Embryonic facial prominence (tissue), 1 donor: ENCODE measurements around the gene RPL22.

Experiments used
- DNase-seq: peaks from one replicate; pipeline ENCODE4 v3.0.0-alpha.2; 2016; ENCODE audit errors: extremely low spot score

Gene RPL22

DNA sequence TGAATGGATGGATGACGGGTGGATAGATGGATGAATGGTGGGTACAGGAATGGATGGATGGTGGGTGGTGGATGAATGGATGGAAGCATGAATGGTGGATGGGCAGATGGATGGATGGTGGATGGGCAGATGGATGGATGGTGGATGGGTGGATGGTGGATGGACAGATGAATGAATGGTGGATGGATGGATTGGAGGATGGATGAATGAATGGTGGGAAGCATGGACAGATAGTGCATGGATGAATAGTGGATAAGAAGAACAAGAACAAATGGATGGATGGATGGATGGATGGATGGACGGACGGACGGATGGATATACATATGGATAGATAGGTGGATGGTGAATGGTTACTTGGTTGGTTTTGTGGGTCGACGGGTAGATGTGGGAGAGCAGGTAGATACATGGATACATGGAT is 24.0 kb downstream of the RPL22 start:
- no peak for DNase-seq

DNA sequence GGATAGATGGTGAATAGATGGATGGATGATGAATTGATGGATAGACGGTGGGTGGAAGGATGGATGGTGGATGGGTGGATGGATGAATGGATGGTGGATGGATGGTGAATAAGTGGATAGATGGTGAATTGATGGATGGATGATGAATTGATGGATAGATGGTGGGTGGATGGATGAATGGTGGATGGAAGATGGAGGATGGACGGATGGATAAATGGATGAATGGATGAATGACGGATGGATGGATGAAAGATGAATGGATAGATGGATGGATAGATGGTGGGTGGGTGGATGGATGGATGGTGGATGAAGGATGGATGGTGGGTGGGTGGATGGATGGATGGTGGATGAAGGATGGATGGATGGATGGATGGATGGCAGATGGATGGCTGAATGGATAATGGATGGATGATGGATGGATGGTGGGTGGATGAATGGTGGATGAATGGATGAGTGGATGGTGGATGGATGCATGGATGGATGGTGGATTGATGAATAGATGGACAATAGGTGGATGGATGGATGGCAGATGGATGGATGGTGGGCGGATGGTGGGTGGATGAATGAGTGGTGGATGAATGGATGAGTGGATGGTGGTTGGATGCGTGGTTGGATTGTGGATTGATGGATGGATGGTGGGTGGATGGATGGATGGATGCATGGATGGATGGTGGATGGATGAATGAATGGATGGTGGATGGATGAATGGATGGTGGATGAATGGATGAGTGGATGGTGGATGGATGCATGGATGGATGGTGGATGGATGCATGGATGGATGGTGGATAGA is 24.6 kb downstream of the RPL22 start:
- no peak for DNase-seq

DNA sequence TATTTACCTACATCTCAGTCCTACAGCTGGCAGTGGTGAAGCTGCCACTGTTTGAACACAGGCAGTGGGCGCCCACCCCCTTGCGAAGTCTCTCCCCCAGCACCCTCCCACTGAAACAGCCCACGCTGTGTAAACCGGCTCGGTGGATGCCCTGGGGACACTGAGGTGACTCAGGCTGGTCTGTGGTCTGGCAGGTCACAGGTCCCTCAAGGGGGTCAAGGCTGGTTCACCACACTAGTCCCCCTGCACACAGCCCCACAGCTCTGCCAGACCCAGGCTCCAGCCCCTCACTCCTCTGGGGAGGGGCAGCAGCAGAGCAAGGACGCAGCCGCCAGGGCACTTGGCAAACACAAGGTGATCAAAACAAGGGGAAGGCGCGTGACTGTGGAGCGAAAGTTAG is 26.8 kb downstream of the RPL22 start:
- DNase-seq, result no peak

DNA sequence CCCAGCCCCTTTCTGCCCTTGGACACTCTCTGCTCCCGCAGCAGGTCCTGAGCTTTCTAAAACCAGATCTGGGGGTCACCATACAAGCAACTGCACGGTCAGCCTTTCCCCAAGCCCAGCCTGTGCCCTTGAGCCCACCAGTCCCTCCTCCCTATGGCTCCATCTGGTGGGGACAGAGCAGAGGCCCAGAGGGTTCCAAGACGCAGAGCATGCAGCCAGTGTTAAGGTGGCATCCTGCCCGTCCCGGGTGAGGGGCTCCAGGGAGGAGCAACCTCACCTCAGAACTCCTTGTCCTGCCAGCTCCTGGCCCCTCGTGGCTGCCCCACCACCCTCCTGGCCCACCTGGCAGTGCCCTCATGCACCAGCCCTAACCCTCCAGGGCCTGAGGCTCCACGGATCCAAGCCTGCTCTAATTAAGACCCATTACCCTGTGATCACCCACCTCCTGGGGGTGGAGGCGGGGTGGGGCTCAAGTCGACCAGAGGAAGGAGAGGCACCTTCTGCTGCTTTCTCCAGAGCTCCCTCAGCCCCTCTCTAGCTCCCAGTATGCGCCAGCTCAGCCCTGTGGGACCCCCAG is 27.8 kb downstream of the RPL22 start:
- DNase-seq, result no peak

DNA sequence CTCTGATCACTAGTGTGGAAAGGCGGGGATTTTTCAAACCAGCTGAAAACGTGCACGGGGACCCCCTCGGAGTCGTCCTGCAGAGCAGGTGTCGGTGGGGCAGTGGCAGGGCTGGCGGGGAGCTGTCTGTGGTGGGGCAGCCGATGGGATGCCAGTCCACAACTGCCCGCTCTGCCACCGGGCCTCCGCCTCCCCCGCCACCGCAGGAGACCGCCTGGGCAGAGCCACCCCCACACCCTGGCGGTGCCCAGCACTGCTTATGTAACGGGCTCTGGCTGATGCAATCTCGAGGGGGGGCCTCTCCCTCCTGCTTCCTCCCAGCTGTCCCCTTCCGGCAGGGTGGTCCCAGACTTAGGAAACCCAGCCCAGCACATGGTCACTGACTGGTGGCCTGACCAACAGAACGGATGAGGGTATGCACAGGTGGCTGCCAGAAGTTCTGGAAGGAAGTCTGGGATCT is 28.6 kb downstream of the RPL22 start:
- DNase-seq, result no peak

DNA sequence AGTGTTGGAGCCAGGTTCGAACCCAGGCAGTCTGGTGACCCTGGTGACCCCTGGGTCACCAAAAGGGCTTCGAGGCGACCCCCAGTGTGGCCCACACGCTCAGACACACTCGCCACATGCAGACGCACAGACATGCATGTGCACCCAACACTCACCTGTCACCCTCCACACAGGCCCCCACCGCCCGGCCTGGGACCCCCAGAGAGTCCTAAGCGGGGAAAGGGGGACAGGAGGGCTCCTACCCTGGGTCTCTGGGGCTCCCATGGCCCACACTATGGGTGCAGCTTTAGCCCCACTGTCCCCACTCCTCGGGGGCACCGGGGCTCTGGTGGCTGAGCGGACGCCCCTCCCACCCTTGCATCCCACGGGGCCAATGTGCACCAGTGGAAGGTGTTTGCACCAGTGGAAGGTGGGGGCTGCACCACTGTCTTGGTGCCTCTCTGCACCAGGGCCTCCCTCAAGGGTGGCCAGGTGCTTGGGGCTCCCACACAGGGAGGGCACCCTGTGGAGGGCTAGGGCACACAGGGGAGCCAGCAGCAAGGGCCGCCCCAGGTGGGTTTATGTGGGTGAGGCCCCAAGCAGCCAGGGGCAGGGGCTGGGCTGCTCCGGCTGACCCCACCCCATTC is 29.2 kb downstream of the RPL22 start:
- DNase-seq, result no peak

DNA sequence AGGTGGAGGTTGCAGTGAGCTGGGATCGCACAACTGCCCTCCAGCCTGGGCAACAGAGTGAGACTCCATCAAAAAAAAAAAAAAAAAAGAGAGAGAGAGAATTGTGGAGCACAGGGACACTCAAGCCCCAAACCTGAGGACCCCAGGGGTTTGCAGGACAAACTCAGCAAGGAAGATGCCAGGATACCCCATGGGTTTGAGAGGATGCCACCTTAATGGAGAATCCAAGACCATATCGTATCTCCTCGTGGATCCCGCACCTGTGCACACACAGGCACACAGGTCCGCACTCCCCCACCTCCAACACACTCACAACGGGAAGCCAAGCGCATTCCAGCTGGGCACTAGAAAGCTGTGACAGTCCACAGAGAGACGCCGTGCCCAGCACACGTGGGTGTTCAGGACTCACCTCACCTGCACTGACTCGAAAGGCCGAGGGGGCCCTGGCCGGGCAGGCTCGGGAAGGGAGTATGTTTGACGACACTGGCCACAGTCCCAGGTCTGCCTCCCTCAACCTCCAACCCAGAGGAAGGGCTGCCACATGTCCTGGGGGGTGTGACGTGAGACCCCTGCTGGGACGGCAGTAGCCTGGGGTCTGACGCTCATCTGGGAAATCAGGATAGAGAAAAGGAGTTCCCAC is 30.3 kb downstream of the RPL22 start:
- DNase-seq, result no peak

DNA sequence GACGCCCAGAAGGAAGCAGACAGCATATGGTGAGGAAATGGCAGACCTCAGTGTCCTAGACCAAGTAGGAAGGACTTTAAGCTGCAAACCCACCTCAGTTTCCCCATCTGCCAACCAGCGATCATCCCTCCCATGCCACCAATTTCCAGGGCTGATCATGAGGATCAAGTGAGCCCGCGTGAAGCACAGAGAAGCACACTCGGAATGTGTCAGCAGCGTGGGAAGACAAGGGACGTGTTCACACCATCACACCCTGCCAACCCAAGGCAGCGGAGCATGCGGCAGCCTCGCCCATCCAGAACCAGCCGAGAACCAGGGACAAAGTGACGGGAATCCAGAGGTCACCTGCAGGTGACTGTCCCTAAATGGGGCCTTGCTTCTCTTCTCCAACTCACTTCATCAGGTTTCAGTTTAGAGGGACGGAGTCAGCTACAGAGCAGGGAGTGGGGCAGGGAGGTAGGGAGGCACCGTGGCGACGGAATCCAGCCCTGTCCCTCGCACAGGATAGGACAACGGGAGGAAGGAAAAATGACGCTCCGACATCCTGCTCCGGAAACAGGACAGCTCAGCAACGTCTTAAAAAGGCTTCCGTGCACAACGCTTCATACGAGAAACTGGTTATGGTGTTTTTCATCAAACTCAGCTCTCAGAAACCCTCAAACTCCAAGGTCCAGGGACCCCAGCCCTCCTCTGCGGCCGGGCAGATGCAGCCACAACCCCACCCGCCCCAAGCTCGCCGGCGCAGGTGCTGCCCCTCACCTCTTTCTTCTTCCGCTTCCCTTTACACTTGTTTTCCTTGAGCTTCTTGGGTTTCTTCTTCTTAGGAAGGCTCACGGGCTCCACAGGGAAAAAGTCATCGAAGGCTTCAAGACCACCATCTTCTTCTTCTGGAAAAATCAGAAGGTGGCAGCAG is 31.7 kb downstream of the RPL22 start:
- DNase-seq, result no peak

DNA sequence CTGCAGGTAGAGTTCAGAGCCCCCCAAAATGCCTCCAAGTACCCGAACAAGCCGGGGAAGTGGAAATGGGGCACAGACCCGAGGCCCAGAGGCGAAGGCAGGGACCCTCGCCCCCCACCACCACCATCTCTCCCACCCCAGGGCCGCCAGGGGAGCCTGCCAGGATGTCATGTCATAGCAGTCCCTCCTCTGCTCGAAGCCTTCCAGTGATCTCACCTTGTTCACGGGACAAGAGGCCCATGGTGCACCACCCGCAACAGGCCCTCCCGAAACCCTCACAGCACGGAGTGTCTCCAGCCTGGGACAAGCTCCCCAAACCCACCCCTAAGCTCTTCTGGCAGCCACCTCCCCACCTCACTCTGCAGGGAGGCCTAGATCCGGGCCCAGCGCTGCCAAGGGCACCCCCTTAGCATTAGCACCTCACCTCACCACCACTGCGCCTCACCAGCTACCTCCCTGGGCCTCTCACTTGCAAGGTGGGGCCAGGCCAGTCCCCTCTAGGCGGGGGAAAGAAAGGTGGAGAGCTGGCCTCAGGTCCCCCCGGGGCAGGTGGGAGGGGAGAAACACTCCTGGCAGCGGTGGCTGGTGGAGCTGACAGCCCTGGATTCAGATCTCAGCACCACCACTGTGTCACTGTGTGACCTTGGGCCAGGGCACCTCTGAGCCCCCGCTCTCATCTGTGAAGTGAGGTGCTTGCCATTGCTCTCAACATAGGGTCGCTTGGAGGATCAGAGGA is 32.6 kb downstream of the RPL22 start:
- DNase-seq, result no peak

DNA sequence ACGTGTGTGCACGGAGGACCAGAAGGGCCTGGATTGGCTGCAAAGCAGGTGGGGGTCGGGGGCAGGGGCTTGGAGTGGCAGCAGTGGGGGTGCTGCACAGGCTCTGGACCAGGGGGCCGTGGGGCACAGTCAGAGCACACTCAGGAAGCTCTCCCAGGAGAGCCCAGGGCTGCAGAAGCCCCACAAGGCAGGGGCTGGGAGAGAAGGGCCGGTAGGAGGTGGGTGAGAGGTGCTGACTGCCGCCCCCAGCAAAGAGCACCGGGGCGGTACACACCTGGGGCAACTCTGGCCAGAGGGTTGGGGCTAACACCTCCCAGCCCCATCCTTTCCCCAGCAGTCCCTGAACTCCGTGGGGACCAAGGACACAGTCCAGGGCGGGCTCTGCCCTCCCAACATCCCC is 33.2 kb downstream of the RPL22 start:
- DNase-seq, result no peak

DNA sequence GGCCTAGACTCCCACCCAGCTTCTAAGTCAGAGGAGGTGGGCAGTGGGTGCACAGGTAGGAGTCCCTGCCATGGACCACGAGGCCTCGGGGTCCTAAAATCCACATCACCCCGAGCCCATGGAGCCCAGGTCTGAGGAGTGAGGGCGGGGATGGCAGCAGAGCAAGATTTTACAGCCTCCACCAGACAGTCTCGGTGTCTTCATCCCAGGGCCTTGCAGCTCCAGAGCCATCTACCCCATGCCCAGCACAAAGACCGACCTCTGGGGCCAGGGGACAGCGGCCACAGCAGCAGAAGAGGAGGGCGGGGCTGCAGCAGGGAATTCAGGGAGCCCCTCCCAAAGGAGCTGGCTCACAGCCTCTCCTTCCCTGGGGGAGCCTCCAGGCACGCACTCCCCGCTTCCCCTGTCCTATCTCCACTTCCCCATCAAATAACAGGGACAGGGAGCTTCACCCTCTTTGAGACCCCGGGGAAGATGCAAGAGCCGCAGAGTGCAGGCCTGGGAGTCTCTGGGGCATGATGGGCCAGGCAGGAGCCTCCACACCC is 33.9 kb downstream of the RPL22 start:
- DNase-seq, result no peak

DNA sequence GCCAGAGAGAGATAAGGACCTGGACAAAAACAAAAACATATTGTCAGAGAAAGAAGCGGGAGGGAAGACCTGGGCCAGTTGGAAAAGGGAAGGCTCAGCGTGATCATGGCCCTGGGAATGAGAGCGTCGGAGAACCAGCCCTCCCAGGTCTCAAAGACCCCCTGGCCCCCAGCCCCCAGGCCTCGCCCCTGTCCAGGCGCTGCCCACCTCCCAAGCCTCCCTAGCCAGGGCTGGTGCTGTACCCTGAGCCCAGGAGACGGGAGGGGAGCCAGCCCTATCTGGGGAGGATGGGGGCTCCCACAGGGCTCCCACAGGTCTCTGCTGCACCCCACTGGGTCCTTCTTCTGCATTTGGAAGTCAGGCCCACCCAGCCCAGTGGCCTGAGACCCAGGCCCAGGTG is 34.4 kb downstream of the RPL22 start:
- DNase-seq, result no peak

DNA sequence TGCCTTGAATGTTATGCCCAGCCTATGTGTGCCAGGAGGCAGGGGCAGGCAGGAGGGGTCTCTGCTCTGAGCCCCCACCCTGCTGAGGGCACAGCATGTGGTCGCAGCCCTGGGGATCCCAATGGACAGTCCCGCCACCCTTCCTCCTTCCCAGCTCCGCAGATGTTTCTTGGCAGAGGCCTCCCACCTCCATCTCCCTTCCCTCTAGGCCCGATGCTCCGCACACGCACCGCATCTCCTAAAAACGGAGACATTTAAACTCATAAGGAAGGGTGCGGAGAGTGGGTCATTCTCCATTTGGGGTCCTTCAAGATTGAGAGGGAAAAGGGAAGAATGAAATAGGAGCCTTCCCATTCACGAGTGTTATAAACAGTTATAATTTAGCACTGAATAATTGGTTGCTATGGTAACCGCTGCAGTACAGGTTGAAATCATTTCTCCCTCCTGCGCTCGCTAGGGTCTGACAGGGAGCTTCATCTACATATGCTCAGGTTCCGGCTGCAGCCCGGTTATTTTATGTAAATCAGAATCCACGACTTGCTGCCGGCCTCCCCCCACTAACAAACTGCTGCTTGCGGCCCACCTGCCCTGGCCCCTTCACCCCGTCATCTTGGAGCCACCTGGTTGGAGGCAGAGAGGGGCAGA is 35.3 kb downstream of the RPL22 start:
- no peak for DNase-seq

DNA sequence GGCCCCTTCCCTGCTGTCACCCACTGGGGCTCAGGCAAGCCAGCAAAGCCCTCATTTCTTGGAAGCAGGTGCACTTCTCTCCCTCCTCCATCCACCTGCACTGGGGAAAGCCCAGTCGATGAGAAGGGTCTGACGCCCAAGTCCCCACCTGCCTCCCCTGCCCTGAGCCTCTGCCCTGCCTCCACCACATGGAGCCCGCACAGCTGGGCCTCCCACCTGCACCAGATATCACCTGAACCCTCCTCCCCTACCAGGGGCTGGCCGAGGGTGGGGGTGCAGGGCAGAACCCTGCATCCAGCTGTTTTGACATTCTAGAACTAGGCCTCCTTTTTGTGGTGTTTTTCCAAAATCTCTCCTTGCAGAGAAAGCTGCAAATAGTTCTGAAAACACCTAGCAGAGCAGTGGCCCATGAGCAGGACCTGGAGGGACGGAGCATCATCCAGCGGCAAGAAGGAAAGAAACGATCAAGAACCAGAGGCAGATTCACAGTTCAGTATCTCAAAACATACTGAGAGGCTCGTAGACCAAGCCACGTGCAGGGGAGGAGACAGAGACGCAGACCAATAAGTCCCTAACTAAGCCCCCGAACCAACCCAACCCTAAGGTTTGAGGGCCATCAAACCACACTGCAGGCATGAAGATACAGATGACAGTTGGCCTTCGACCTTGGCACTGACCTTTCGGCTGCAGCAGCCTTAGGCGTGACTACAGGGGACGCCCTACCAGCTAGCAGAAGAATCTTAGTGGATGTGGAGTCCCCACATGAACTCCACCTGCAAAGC is 36.0 kb downstream of the RPL22 start:
- DNase-seq, result no peak

DNA sequence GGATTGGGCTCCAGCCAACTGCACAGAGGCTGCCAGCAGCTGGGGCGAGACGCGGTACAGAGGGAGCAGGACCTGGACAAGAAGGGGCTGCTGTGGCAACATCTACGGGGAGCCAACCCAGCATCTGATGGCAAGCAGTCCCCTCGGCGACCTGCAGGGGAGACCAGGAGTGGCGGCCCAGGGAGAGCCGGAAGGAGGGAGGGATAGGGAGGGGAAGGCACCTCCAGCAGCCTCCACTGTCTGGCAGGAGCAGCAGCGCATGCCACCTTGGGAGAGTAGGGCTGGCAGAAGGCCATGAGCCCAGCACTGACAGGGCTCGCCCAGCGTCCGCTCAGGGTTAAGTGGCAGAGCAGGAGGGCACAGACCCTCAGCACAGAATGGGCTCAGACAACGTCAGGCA is 36.6 kb downstream of the RPL22 start:
- DNase-seq, result no peak

DNA sequence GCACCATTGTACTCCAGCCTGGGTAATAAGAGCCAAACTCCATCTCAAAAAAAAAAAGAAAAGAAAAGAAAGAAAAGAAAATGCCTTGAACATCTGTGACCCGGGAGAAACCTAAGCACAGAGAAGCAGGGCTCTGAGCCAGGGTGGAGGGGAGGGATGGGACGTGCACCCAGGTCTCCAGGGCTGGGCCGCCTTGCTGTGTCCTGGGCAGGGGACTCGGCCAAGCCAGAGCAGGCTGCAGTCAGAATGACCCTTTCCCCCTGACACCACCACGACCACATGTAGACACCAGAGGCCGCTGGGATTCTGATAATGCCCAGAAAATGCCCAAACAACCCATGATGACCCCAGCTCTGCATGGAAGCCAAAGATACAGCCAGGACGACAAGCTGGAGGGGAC is 37.1 kb downstream of the RPL22 start:
- DNase-seq, result no peak

DNA sequence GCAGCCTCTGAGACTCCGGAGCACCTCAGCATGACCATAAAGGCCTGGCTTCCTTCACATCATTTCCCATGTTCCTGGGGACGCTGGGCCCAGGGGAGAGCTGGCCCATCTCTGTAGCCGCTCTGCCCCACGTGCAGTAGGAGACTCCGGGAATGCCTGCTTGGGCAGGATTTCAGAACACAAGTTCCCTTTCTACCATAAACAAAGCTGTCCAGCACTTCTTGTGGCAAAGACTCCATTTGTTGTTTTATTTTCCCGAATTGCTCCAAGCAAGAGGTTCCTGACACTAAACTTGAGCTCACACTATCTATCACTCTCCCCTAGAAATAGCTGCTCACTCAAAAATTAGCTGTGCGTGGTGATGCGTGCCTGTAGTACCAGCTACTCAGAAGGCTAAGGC is 41.2 kb downstream of the RPL22 start:
- no peak for DNase-seq

DNA sequence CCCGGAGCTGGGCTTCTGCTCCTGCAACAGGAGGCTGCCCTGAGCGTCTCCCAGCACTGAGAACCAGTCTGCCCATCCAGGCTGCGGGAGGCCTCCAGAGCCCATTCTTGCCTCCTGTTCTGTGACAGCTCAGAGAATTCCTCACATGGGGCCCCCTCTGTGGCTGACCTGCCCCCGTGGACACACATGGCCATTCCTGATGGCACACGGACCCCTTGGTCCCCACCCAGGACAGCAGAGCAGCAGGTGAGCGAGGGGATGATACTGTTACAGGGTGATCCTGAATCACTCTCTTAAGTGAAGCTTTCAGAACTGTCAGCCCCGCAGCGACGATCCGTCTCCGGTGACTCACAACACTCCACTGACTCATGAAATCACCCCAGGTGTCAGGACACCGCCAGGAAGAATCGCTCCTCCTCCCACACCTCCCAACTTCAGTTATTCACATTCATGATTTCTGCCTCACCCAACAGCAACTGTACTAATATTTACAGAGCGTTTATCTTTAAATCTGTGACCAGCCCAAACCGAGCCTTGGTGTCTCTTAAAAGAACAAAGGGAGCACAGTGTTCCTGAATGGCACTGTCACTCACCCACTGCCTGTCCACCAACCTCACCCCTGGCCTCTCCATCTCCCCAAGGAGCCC is 41.7 kb downstream of the RPL22 start:
- DNase-seq, result no peak

DNA sequence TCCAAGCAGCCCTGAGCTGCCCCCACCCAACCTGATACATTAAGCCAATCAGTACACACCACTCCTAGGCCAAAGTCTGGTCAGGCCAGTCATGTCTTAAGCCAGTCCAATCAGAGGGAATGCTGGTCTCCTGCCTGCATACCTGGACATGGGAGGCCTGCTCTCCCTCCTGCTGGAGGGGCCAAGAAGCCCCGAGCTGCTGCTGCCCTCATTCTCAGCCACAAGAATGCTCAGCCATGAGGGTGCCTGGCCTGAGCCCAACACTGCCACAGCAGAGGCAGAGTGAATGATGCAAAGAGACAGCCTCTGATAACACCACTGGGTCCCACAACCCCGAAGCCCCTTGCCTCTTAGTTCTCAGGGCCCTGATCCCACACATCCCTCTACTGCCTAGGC is 42.3 kb downstream of the RPL22 start:
- no peak for DNase-seq
